Thyroid gland (tissue), 4 donors: ENCODE measurements around the gene RHBDF1.
A peak's percentile ranks its signal among the peaks of the same experiment; 100 is the strongest.

Experiments used
- CTCF ChIP-seq, 6 experiments: fragments of 200-600 bp in 3 of 6; fragments of 450-650 bp in 3 of 6; sonication (generic) in 3 of 6; IDR thresholded peaks; one replicate each; pipeline ENCODE4 v1.5.1; 2016 to 2019; ENCODE audit warnings: antibody characterized with exemption in 6 of 6, mild to moderate bottlenecking in 2 of 6, inconsistent platforms in 1 of 6, moderate library complexity in 1 of 6
- POLR2A ChIP-seq, 2 donors: fragments of 450-650 bp; IDR thresholded peaks; one replicate each; pipeline ENCODE4 v1.6.1; 2017; ENCODE audit warnings: antibody characterized with exemption in 2 of 2, mild to moderate bottlenecking in 2 of 2, moderate library complexity in 1 of 2

- TF ChIP-seq CTCF (IDR thresholded peaks at IDR 0.05) = no peak
- TF ChIP-seq POLR2A (IDR thresholded peaks at IDR 0.05) = peak in 1 of 2 donors; percentile 66
Measured at GRCh38 chr16:72561-73548, at the start of gene RHBDF1.
